Stomach (tissue), 4 donors: ENCODE data around the gene ACD.

ENCODE experiments used
- CTCF ChIP-seq, 7 experiments: fragments of 450-650 bp in 4 of 7; fragments of 200-600 bp in 3 of 7; sonication (generic) in 3 of 7; IDR thresholded peaks; one replicate each; pipeline ENCODE4 v1.5.1; 2016 to 2019; ENCODE audit warnings: antibody characterized with exemption in 7 of 7, control low read depth in 2 of 7, mild to moderate bottlenecking in 1 of 7
- POLR2A ChIP-seq, 4 donors: fragments of 450-650 bp; IDR thresholded peaks; one replicate each; pipeline ENCODE4 v1.6.1; 2016; ENCODE audit warnings: antibody characterized with exemption in 4 of 4, control low read depth in 2 of 4, mild to moderate bottlenecking in 1 of 4, moderate library complexity in 1 of 4
- POLR2AphosphoS5 ChIP-seq, 3 donors: sonication (generic); formaldehyde crosslinking; IDR thresholded peaks; one replicate each; pipeline ENCODE4 v1.6.1; 2016; ENCODE audit warnings: antibody characterized with exemption in 3 of 3

DNA sequence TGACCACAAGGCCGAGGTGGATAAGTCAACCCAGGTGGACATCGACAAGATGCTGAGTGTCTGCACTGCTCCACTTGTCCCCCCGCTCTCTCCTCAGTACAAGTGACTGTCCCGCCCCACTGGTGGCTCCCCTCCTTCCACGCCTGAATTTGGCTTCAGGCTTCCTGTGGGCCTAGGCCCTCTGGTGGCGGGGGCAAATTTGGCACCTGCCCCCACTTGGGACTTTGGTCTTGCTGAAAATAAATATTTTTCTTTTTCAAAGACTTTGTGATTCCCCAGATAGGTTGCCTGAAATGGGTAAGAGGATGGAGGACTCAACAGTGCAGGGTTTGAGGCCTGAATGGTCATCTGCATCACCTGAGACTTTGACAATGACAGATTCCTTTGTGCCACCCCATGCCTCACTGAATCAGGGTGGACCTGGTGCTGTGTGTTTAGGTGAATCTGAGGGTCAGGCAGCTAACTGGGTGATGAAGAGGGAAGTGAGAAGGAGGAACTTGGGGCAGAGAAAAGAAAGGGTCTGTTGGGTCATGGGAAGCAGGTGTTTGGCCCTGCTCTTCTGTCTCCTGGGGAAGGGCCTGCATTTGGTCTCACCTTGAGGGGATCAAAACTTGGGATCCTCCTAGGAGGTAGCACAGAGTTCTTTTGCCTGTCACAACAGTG is 8.6 kb upstream of the ACD start:
- TF ChIP-seq POLR2A (IDR thresholded peaks at IDR 0.05): no peak
- no peak for TF ChIP-seq POLR2AphosphoS5 (IDR thresholded peaks at IDR 0.05)
- no peak for TF ChIP-seq CTCF (IDR thresholded peaks at IDR 0.05)
